K562 (cell line): Measurements from ENCODE around the gene CHAF1A. TPM values are rescaled to one million over a fixed set of nuclear protein-coding genes. Genes with fewer than 3 reads are reported as not detected.

ENCODE experiments used
- MCM7 ChIP-seq, 2 experiments: fragments of 450-650 bp; IDR thresholded peaks; 2 replicates each; pipeline ENCODE4 v1.6.1; 2016 to 2018
- MYNN ChIP-seq, 2 experiments: sonication (generic); formaldehyde crosslinking in 1 of 2; IDR thresholded peaks; 2 replicates each; pipeline versions ENCODE4 v1.5.0 to v1.6.1; 2016 to 2020; ENCODE audit warnings: antibody characterized with exemption in 1 of 2, missing genetic modification reagents in 1 of 2
- NONO ChIP-seq, 2 experiments: fragments of 200-400 bp in 1 of 2; fragments of 450-650 bp in 1 of 2; formaldehyde crosslinking in 1 of 2; IDR thresholded peaks; 2 replicates each; pipeline ENCODE4 v1.6.1; 2017; ENCODE audit warnings: low read depth in 2 of 2, mild to moderate bottlenecking in 2 of 2, moderate library complexity in 2 of 2, low read length in 1 of 2
- NUFIP1 ChIP-seq: fragments of 450-650 bp; IDR thresholded peaks from 2 replicates; pipeline ENCODE4 v1.6.1; 2018; ENCODE audit not compliant: partially characterized antibody
- RREB1 ChIP-seq: fragments of 250-450 bp; sonication (Bioruptor Pico); IDR thresholded peaks from 2 replicates; pipeline ENCODE4 v1.4.0; 2020
- SOX6 ChIP-seq: fragments of 450-650 bp; IDR thresholded peaks from 2 replicates; pipeline ENCODE4 v1.6.1; 2014; ENCODE audit warnings: mild to moderate bottlenecking
- SP1 ChIP-seq: sonication (generic); formaldehyde crosslinking; IDR thresholded peaks from 2 replicates; pipeline ENCODE4 v1.8.1; 2022; ENCODE audit warnings: mild to moderate bottlenecking, missing genetic modification reagents
- ZBTB26 ChIP-seq: fragments of 450-650 bp; formaldehyde crosslinking; IDR thresholded peaks from 2 replicates; pipeline ENCODE4 v1.4.0; 2022; ENCODE audit warnings: missing genetic modification characterization
- ZNF76 ChIP-seq: fragments of 250-450 bp; sonication (Bioruptor Pico); IDR thresholded peaks from 2 replicates; pipeline ENCODE4 v1.4.0; 2020; ENCODE audit warnings: mild to moderate bottlenecking, moderate library complexity, borderline replicate concordance
- polyA plus RNA-seq, 8 experiments: library from polyadenylated mRNA; depleted of rRNA in 4 of 8; stranded (reverse) in 5 of 8; unstranded in 3 of 8; fragments of >200 nt; fragmentation: Nextera tagmentation in 2 of 8; fragmentation: Illumina TruSeq in 1 of 8; extraction: Ambion mirVana in 2 of 8; extraction: Trizol in 1 of 8; gene quantifications; 2 replicates each; pipeline versions ENCODE4 v1.2.1 to v1.2.3, GENCODE V29; 2011 to 2014; ENCODE audit warnings: inconsistent platforms in 1 of 8, missing spikeins in 1 of 8
- total RNA-seq, 7 experiments: library from RNA; depleted of rRNA in 6 of 7; stranded (reverse); fragments of >200 nt in 6 of 7; fragmentation: Illumina TruSeq in 2 of 7; extraction: Trizol in 2 of 7; gene quantifications; 2 replicates each; pipeline versions ENCODE4 v1.2.1 to v1.2.3, GENCODE V29; 2011 to 2021; ENCODE audit warnings: low replicate concordance in 1 of 7
- TF ChIP-seq, protein P1 (sequence below): sonication (generic); formaldehyde crosslinking; IDR thresholded peaks from 2 replicates; pipeline ENCODE4 v1.8.1; 2023; ENCODE audit warnings: mild to moderate bottlenecking, missing genetic modification reagents
- TF ChIP-seq, protein P2 (sequence below): sonication (generic); formaldehyde crosslinking; IDR thresholded peaks from 2 replicates; pipeline ENCODE4 v1.9.0; 2022; ENCODE audit warnings: mild to moderate bottlenecking, missing genetic modification reagents

Gene CHAF1A
- total and polyA plus RNA-seq, 9 of the 15 experiments (the other 6 are each of a cell fraction or from before 2014, with no cell fraction given) = 1.6 to 86.9 (median 45.2) TPM

- no peak for TF ChIP-seq RREB1 (CRISPR knock-in tag)
- no peak for TF ChIP-seq ZBTB26 (CRISPR knock-in tag)
- TF ChIP-seq, protein P1, sequence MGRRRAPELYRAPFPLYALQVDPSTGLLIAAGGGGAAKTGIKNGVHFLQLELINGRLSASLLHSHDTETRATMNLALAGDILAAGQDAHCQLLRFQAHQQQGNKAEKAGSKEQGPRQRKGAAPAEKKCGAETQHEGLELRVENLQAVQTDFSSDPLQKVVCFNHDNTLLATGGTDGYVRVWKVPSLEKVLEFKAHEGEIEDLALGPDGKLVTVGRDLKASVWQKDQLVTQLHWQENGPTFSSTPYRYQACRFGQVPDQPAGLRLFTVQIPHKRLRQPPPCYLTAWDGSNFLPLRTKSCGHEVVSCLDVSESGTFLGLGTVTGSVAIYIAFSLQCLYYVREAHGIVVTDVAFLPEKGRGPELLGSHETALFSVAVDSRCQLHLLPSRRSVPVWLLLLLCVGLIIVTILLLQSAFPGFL = no peak
- no peak for TF ChIP-seq MCM7 (IDR thresholded peaks at IDR 0.05)
- no peak for TF ChIP-seq ZNF76 (CRISPR knock-in tag)
- TF ChIP-seq NUFIP1 = no peak
- TF ChIP-seq, protein P2, sequence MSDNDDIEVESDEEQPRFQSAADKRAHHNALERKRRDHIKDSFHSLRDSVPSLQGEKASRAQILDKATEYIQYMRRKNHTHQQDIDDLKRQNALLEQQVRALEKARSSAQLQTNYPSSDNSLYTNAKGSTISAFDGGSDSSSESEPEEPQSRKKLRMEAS (CRISPR knock-in tag) = peak; percentile 77
- peak; percentile 67 for TF ChIP-seq SP1 (CRISPR knock-in tag)
- no peak for TF ChIP-seq MYNN (IDR thresholded peaks at IDR 0.05)
- no peak for TF ChIP-seq MYNN (CRISPR knock-in tag; IDR thresholded peaks at IDR 0.05)
- TF ChIP-seq SOX6 = 0 out of 2 replicates have a peak, but pooled peaks have one; percentile 26
- TF ChIP-seq NONO (IDR thresholded peaks at IDR 0.05; ENCODE audit: low read depth in 2 of 2, low read length in 1 of 2) = peak; percentile 27 to 94; a peak in 2 of 4 replicates
- TF ChIP-seq, all 486 proteins: peak for 122
Measured at GRCh38 chr19:4402171-4403004, at the start of gene CHAF1A (continued).
